IMR-90 (cell line): ENCODE data around the gene ZNF273. TPM values are rescaled to one million over a fixed set of nuclear protein-coding genes. Genes with fewer than 3 reads are reported as not detected.

Source experiments
- ATAC-seq: fragments of 200-7000 bp; cut with Tn5 transposase; 2 replicates; pipeline ENCODE4 v1.9.1; 2020; ENCODE audit warnings: low read depth, mild to moderate bottlenecking, moderate library complexity
- BruUV-seq: library from RNA; stranded (reverse); fragments of 400-500 nt; replicated peaks from 2 replicates; lab custom pipeline; 2021; lab: Mats Ljungman, UMichigan
- CTCF ChIA-PET: fragments of 300-600 bp; formaldehyde crosslinking; extraction: SDS; loops from one replicate; lab custom pipeline; 2021; ENCODE audit warnings: antibody characterized with exemption; lab: Yijun Ruan, JAX
- POLR2A ChIA-PET: fragments of 300-600 bp; sonication (Branson Sonifier 250); formaldehyde crosslinking; loops from one replicate; lab custom pipeline; 2022; ENCODE audit warnings: antibody characterized with exemption; ENCODE audit not compliant: unreplicated experiment; lab: Charles Lee
- DNase-seq: peaks from one replicate; pipeline ENCODE4 v3.0.0; 2013
- H2AFZ ChIP-seq: replicated peaks from 2 replicates; pipeline ENCODE3; 2013; ENCODE audit warnings: low read length, mild to moderate bottlenecking; ENCODE audit not compliant: poor library complexity
- H2AK5ac ChIP-seq: 2 replicates; pipeline ENCODE4 v1.6.1; 2013; ENCODE audit warnings: low read depth, low read length, inconsistent platforms
- H2AK9ac ChIP-seq: replicated peaks from 2 replicates; pipeline ENCODE3; 2013; ENCODE audit warnings: mild to moderate bottlenecking, low read depth, low read length, moderate library complexity; ENCODE audit not compliant: poor library complexity
- H2BK120ac ChIP-seq: 2 replicates; pipeline ENCODE4 v1.6.1; 2013; ENCODE audit warnings: low read depth, low read length, inconsistent platforms
- H2BK15ac ChIP-seq: 3 replicates; pipeline ENCODE4 v1.6.1; 2013; ENCODE audit warnings: low read depth, low read length, inconsistent platforms
- H2BK20ac ChIP-seq: 2 replicates; pipeline ENCODE4 v1.6.1; 2013; ENCODE audit warnings: low read depth, mild to moderate bottlenecking, inconsistent platforms, low read length, moderate library complexity
- H2BK5ac ChIP-seq: 2 replicates; pipeline ENCODE4 v1.6.1; 2013; ENCODE audit warnings: mild to moderate bottlenecking, low read depth, low read length, inconsistent platforms; ENCODE audit not compliant: poor library complexity, severe bottlenecking
- H3K14ac ChIP-seq: replicated peaks from 2 replicates; pipeline ENCODE4 v1.6.1; 2013; ENCODE audit warnings: low read depth, low read length, inconsistent platforms
- H3K18ac ChIP-seq: 2 replicates; pipeline ENCODE4 v1.6.1; 2013; ENCODE audit warnings: low read depth, low read length, control low read depth
- H3K23ac ChIP-seq: 2 replicates; pipeline ENCODE4 v1.6.1; 2013; ENCODE audit warnings: low read depth, low read length, inconsistent platforms
- H3K27ac ChIP-seq: 2 replicates; pipeline ENCODE4 v1.5.1; 2013; ENCODE audit warnings: mild to moderate bottlenecking, control low read depth, low read length; ENCODE audit not compliant: insufficient read depth
- H3K27me3 ChIP-seq: 2 replicates; pipeline ENCODE4 v1.6.1; 2013; ENCODE audit warnings: low read length; ENCODE audit not compliant: control insufficient read depth, insufficient read depth
- H3K36me3 ChIP-seq: 2 replicates; pipeline ENCODE4 v1.6.1; 2013; ENCODE audit warnings: low read length, mixed read lengths; ENCODE audit not compliant: control insufficient read depth, insufficient read depth
- H3K4ac ChIP-seq: 2 replicates; pipeline ENCODE4 v1.6.1; 2013; ENCODE audit warnings: low read depth, low read length, inconsistent platforms
- H3K4me1 ChIP-seq: 2 replicates; pipeline ENCODE4 v1.6.1; 2013; ENCODE audit warnings: low read length, mixed read lengths; ENCODE audit not compliant: control insufficient read depth, insufficient read depth
- H3K4me2 ChIP-seq: 2 replicates; pipeline ENCODE4 v1.6.1; 2013; ENCODE audit warnings: low read depth, mild to moderate bottlenecking, control low read depth, low read length, moderate library complexity
- H3K4me3 ChIP-seq: 2 replicates; pipeline ENCODE4 v1.5.1; 2013; ENCODE audit warnings: low read depth, mild to moderate bottlenecking, control low read depth, low read length, moderate library complexity; ENCODE audit not compliant: insufficient read depth
- H3K56ac ChIP-seq: 2 replicates; pipeline ENCODE4 v1.6.1; 2013; ENCODE audit warnings: low read length, inconsistent platforms; ENCODE audit not compliant: insufficient read depth; ENCODE audit errors: extremely low read depth
- H3K79me1 ChIP-seq, 2 experiments: 2 replicates each; pipeline ENCODE4 v1.6.1; 2013; ENCODE audit warnings: low read length in 2 of 2, inconsistent platforms in 1 of 2, low read depth in 1 of 2
- H3K9ac ChIP-seq: 2 replicates; pipeline ENCODE4 v1.6.1; 2013; ENCODE audit warnings: low read depth, low read length, control low read depth
- H3K9me1 ChIP-seq: 2 replicates; pipeline ENCODE4 v1.6.1; 2013; ENCODE audit warnings: low read length, inconsistent platforms; ENCODE audit not compliant: insufficient read depth
- H3K9me3 ChIP-seq: 2 replicates; pipeline ENCODE4 v1.6.1; 2013; ENCODE audit warnings: low read length; ENCODE audit not compliant: control insufficient read depth, insufficient read depth
- H4K20me1 ChIP-seq: 2 replicates; pipeline ENCODE4 v1.6.1; 2013; ENCODE audit warnings: low read length, inconsistent platforms; ENCODE audit not compliant: insufficient read depth
- H4K5ac ChIP-seq: 2 replicates; pipeline ENCODE4 v1.6.1; 2013; ENCODE audit warnings: mild to moderate bottlenecking, low read depth, low read length, control low read depth
- H4K8ac ChIP-seq, 2 experiments: 2 replicates each; pipeline ENCODE4 v1.6.1; 2013; ENCODE audit warnings: low read depth in 2 of 2, low read length in 2 of 2, control low read depth in 1 of 2, inconsistent platforms in 1 of 2
- H4K91ac ChIP-seq: 2 replicates; pipeline ENCODE4 v1.6.1; 2013; ENCODE audit warnings: low read depth, low read length, inconsistent platforms; ENCODE audit not compliant: insufficient read depth
- BHLHE40 ChIP-seq: fragments of 150-350 bp; IDR thresholded peaks from 2 replicates; pipeline ENCODE4 v1.6.1; 2016; ENCODE audit warnings: mild to moderate bottlenecking, low read depth, low read length
- CEBPB ChIP-seq: IDR thresholded peaks from 2 replicates; pipeline ENCODE4 v1.6.1; 2012; ENCODE audit warnings: low read depth, low read length, improper control_type of control experiment
- CHD1 ChIP-seq: IDR thresholded peaks from 2 replicates; pipeline ENCODE4 v1.6.1; 2012; ENCODE audit warnings: low read depth, low read length, improper control_type of control experiment
- FOS ChIP-seq: fragments of 150-350 bp; IDR thresholded peaks from 2 replicates; pipeline ENCODE4 v1.6.1; 2016; ENCODE audit warnings: low read depth, low read length
- MAFK ChIP-seq: IDR thresholded peaks from 2 replicates; pipeline ENCODE4 v1.6.1; 2012; ENCODE audit warnings: low read depth, low read length, improper control_type of control experiment
- MAZ ChIP-seq: IDR thresholded peaks from 2 replicates; pipeline ENCODE4 v1.6.1; 2012; ENCODE audit warnings: low read depth, mild to moderate bottlenecking, low read length, improper control_type of control experiment, moderate library complexity, borderline replicate concordance
- MXI1 ChIP-seq: IDR thresholded peaks from 2 replicates; pipeline ENCODE4 v1.6.1; 2012; ENCODE audit warnings: low read depth, mild to moderate bottlenecking, low read length, moderate library complexity, borderline replicate concordance
- NFE2L2 ChIP-seq: fragments of 150-350 bp; IDR thresholded peaks from 2 replicates; pipeline ENCODE4 v1.6.1; 2016; ENCODE audit warnings: low read depth, mild to moderate bottlenecking, low read length
- POLR2A ChIP-seq: IDR thresholded peaks from 2 replicates; pipeline ENCODE4 v1.6.1; 2012; ENCODE audit warnings: mild to moderate bottlenecking, low read depth, low read length
- RAD21 ChIP-seq: IDR thresholded peaks from 2 replicates; pipeline ENCODE4 v1.6.1; 2012; ENCODE audit warnings: low read length, improper control_type of control experiment
- RFX5 ChIP-seq: IDR thresholded peaks from 2 replicates; pipeline ENCODE4 v1.8.0; 2012; ENCODE audit warnings: low read depth, mild to moderate bottlenecking, low read length, moderate library complexity
- SMC3 ChIP-seq: fragments of 150-350 bp; IDR thresholded peaks from 2 replicates; pipeline ENCODE4 v1.6.1; 2016; ENCODE audit warnings: low read depth, mild to moderate bottlenecking, antibody characterized with exemption, low read length, moderate library complexity
- WGBS, 2 experiments: methylation state at CpG; one replicate each; pipeline versions ENCODE4 v1.1.5 to v1.1.7; 2013; ENCODE audit warnings: missing lambda C conversion rate in 2 of 2; ENCODE audit not compliant: insufficient read length in 1 of 2; ENCODE audit errors: extremely low coverage in 2 of 2; 5-methylcytosine and 5-hydroxymethylcytosine counted together
- dilution Hi-C: fragments of 300-500 bp; cut with HindIII; formaldehyde crosslinking; loops from one replicate; pipeline ENCODE4 v1.14.3; 2018; ENCODE audit warnings: low sequenced_read_pairs; ENCODE audit not compliant: unreplicated experiment
- in situ Hi-C: fragments of 300-500 bp; cut with MboI; formaldehyde crosslinking; loops from 3 replicates; pipeline ENCODE4 v1.14.3; 2019; ENCODE audit warnings: low sequenced_read_pairs, inconsistent platforms, mixed read lengths
- intact Hi-C: fragments of 100-400 bp; cut with micrococcal nuclease; formaldehyde crosslinking; loops from 2 replicates; pipeline ENCODE4 v1.10.0; 2022
- polyA plus RNA-seq, 3 experiments: library from polyadenylated mRNA; depleted of rRNA; stranded (reverse); fragments of >200 nt; gene quantifications; 2 replicates each; pipeline ENCODE4 v1.2.3, GENCODE V29; 2012; ENCODE audit warnings: low replicate concordance in 1 of 3
- total RNA-seq: library from RNA; depleted of rRNA; stranded (reverse); fragments of >200 nt; gene quantifications from 2 replicates; pipeline ENCODE4 v1.2.3, GENCODE V29; 2012
- TF ChIP-seq, protein P1 (sequence below): conservative IDR thresholded peaks from 2 replicates; pipeline ENCODE4 v1.5.1; 2012; ENCODE audit warnings: mild to moderate bottlenecking, low read depth, low read length, improper control_type of control experiment
- TF ChIP-seq, protein P2 (sequence below): fragments of 150-350 bp; IDR thresholded peaks from 2 replicates; pipeline ENCODE4 v1.6.1; 2016; ENCODE audit warnings: low read depth, mild to moderate bottlenecking, low read length, moderate library complexity, borderline replicate concordance
- TF ChIP-seq, protein P3 (sequence below): fragments of 150-350 bp; IDR thresholded peaks from 2 replicates; pipeline ENCODE4 v1.6.1; 2017; ENCODE audit warnings: mild to moderate bottlenecking, antibody characterized with exemption, low read length, low read depth

Gene ZNF273
- total and polyA plus RNA-seq, 2 of the 4 experiments (the other 2 are of a cell fraction) = 1.5 to 2.7 TPM

- Histone ChIP-seq H2AK5ac (no peak overlapping the region), H4K20me1 (no peaks in the 10 kb centered on the region), H2AFZ (no peak overlapping the region), H3K4me2 (no peak overlapping the region), H3K9me3 (peaks cover 18% of the 10 kb centered on the region), H3K9ac (no peak overlapping the region), H2AK9ac (no peak overlapping the region), H4K5ac (no peak overlapping the region), H3K23ac (no peak overlapping the region), H3K18ac (no peak overlapping the region), H3K14ac (no peak overlapping the region), H3K27ac (no peak overlapping the region), H3K4ac (no peak overlapping the region), H2BK15ac (no peak overlapping the region), H3K27me3 (no peaks in the 10 kb centered on the region), H3K4me3 (no peak overlapping the region), H3K4me1 (no peaks in the 10 kb centered on the region), H3K56ac (no peak overlapping the region), H2BK20ac (no peak overlapping the region), H2BK120ac (no peak overlapping the region), H4K8ac (no peak overlapping the region), H3K79me1 (no peaks in the 10 kb centered on the region), H3K9me1 (no peaks in the 10 kb centered on the region), H2BK5ac (no peak overlapping the region), H4K91ac (no peak overlapping the region), H3K36me3 (no peaks in the 10 kb centered on the region)
- BruUV-seq = no TSS peak
- ChIA-PET CTCF (no interaction called here), POLR2A (no interaction called here)
- intact Hi-C loops = no loop called here
- ATAC-seq = no peak
- dilution Hi-C loops = no loop called here
- in situ Hi-C loops = no loop called here
- 91% methylated on average over 17 of the region's 36 CpGs; no CpG with 5 or more reads in 1 of the 2 experiments for WGBS, 2 experiments
- no peak for DNase-seq
- TF ChIP-seq POLR2A (no peak), CEBPB (no peak), RAD21 (no peak), BHLHE40 (no peak), MAZ (no peak), SMC3 (no peak), CHD1 (no peak), MXI1 (no peak), MAFK (no peak), RFX5 (no peak), FOS (no peak), NFE2L2 (no peak)
- TF ChIP-seq, protein P1, sequence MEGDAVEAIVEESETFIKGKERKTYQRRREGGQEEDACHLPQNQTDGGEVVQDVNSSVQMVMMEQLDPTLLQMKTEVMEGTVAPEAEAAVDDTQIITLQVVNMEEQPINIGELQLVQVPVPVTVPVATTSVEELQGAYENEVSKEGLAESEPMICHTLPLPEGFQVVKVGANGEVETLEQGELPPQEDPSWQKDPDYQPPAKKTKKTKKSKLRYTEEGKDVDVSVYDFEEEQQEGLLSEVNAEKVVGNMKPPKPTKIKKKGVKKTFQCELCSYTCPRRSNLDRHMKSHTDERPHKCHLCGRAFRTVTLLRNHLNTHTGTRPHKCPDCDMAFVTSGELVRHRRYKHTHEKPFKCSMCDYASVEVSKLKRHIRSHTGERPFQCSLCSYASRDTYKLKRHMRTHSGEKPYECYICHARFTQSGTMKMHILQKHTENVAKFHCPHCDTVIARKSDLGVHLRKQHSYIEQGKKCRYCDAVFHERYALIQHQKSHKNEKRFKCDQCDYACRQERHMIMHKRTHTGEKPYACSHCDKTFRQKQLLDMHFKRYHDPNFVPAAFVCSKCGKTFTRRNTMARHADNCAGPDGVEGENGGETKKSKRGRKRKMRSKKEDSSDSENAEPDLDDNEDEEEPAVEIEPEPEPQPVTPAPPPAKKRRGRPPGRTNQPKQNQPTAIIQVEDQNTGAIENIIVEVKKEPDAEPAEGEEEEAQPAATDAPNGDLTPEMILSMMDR = no peak
- TF ChIP-seq, protein P2, sequence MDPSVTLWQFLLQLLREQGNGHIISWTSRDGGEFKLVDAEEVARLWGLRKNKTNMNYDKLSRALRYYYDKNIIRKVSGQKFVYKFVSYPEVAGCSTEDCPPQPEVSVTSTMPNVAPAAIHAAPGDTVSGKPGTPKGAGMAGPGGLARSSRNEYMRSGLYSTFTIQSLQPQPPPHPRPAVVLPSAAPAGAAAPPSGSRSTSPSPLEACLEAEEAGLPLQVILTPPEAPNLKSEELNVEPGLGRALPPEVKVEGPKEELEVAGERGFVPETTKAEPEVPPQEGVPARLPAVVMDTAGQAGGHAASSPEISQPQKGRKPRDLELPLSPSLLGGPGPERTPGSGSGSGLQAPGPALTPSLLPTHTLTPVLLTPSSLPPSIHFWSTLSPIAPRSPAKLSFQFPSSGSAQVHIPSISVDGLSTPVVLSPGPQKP = no peak
- TF ChIP-seq, protein P3, sequence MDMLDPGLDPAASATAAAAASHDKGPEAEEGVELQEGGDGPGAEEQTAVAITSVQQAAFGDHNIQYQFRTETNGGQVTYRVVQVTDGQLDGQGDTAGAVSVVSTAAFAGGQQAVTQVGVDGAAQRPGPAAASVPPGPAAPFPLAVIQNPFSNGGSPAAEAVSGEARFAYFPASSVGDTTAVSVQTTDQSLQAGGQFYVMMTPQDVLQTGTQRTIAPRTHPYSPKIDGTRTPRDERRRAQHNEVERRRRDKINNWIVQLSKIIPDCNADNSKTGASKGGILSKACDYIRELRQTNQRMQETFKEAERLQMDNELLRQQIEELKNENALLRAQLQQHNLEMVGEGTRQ = no peak
Measured at GRCh38 chr7:64872351-64873154, 30.5 kb upstream of the ZNF273 start.
